Measurements from ENCODE around the gene STK38.
"Not testable (repeated sequence)": the region's sequence is repeated elsewhere in the genome, so short reads cannot be mapped to it uniquely, and the experiment has no call there.

- TF ChIP-seq CTCF (IDR thresholded peaks at IDR 0.05; ENCODE audit: low read length); EZH2phosphoT487 (IDR thresholded peaks at IDR 0.05; ENCODE audit: low read length); EZH2 (optimal IDR thresholded peaks at IDR 0.05; ENCODE audit: low read depth, low read length): not testable (repeated sequence)
These were observed 98.1 kb downstream of the STK38 start for GRCh38 chr6:36449173-36449572.
